Endothelial cell of umbilical vein (primary cell): ENCODE data around the gene TOMM20. TPM values are rescaled to one million over a fixed set of nuclear protein-coding genes. Genes with fewer than 3 reads are reported as not detected.

Experiments
- BruUV-seq: library from RNA; stranded (reverse); fragments of 400-500 nt; replicated peaks from 2 replicates; lab custom pipeline; 2021; lab: Mats Ljungman, UMichigan
- CTCF ChIA-PET: fragments of 300-600, 350-600 bp; sonication (Branson Sonifier 250); formaldehyde crosslinking; loops from one replicate; lab custom pipeline; 2021; ENCODE audit warnings: antibody characterized with exemption, inconsistent platforms; lab: Charles Lee
- POLR2A ChIA-PET: fragments of 300-600, 350-600 bp; sonication (Branson Sonifier 250); formaldehyde crosslinking; loops from one replicate; lab custom pipeline; 2021; ENCODE audit warnings: antibody characterized with exemption, inconsistent platforms; lab: Charles Lee
- DNase-seq: peaks from one replicate; pipeline ENCODE4 v3.0.0-alpha.2; 2011; ENCODE audit warnings: low read depth, low spot score
- FAIRE-seq: peaks from 2 replicates; lab custom pipeline; 2011; peaks lifted over from hg19 to GRCh38; lab: Jason Lieb, UNC
- H2AFZ ChIP-seq: 2 replicates; pipeline ENCODE4 v1.6.0; 2012; ENCODE audit warnings: low read depth, low read length, control low read depth, inconsistent platforms
- H3K27ac ChIP-seq: 2 replicates; pipeline ENCODE4 v1.5.1; 2011; ENCODE audit warnings: low read depth, mild to moderate bottlenecking, control low read depth, low read length, moderate library complexity; ENCODE audit not compliant: insufficient read depth
- H3K27me3 ChIP-seq, 2 experiments: 2 replicates each; pipeline versions ENCODE4 v1.6.0 to v1.6.1; 2011; ENCODE audit warnings: low read length in 2 of 2, mixed read lengths in 1 of 2; ENCODE audit not compliant: control insufficient read depth in 2 of 2, insufficient read depth in 2 of 2
- H3K36me3 ChIP-seq, 2 experiments: 2 replicates in 1 of 2; 3 replicates in 1 of 2; pipeline ENCODE4 v1.5.1; 2011; ENCODE audit warnings: low read length in 2 of 2, mild to moderate bottlenecking in 1 of 2, moderate library complexity in 1 of 2; ENCODE audit not compliant: control insufficient read depth in 2 of 2, insufficient read depth in 2 of 2; ENCODE audit errors: extremely low read depth in 1 of 2
- H3K4me1 ChIP-seq: 3 replicates; pipeline ENCODE4 v1.5.1; 2011; ENCODE audit warnings: mild to moderate bottlenecking, low read length; ENCODE audit not compliant: control insufficient read depth, insufficient read depth; ENCODE audit errors: extremely low read depth
- H3K4me2 ChIP-seq: 2 replicates; pipeline ENCODE4 v1.6.1; 2011; ENCODE audit warnings: low read length, control low read depth, mixed read lengths; ENCODE audit not compliant: insufficient read depth
- H3K4me3 ChIP-seq, 3 experiments: fragments of 200-600 bp in 1 of 3; sonication (generic), shearing (Covaris generic) in 1 of 3; replicated peaks in 1 of 3; 2 replicates each; pipeline ENCODE4 v1.5.1; 2011 to 2016; ENCODE audit warnings: control low read depth in 3 of 3, low read length in 3 of 3, mild to moderate bottlenecking in 2 of 3, inconsistent platforms in 1 of 3, low read depth in 1 of 3, moderate library complexity in 1 of 3; ENCODE audit not compliant: insufficient read depth in 1 of 3
- H3K79me2 ChIP-seq: 2 replicates; pipeline ENCODE4 v1.6.0; 2012; ENCODE audit warnings: low read length, inconsistent platforms; ENCODE audit not compliant: control insufficient read depth, insufficient read depth
- H3K9ac ChIP-seq: replicated peaks from 2 replicates; pipeline ENCODE3; 2011; ENCODE audit warnings: low read length, control low read depth; ENCODE audit not compliant: insufficient read depth; ENCODE audit errors: extremely low read depth
- H3K9me1 ChIP-seq: replicated peaks from 3 replicates; pipeline ENCODE4 v1.6.0; 2011; ENCODE audit warnings: mild to moderate bottlenecking, low read length; ENCODE audit not compliant: control insufficient read depth, insufficient read depth; ENCODE audit errors: extremely low read depth
- H3K9me3 ChIP-seq: replicated peaks from 2 replicates; pipeline ENCODE4 v1.5.1; 2012; ENCODE audit warnings: low read length, inconsistent platforms; ENCODE audit not compliant: control insufficient read depth, insufficient read depth
- H4K20me1 ChIP-seq: replicated peaks from 2 replicates; pipeline ENCODE3; 2011; ENCODE audit warnings: mild to moderate bottlenecking, low read length; ENCODE audit not compliant: control insufficient read depth, insufficient read depth; ENCODE audit errors: extremely low read depth
- EZH2 ChIP-seq: IDR thresholded peaks from 2 replicates; pipeline ENCODE4 v1.6.1; 2012; ENCODE audit warnings: borderline replicate concordance, low read depth, mild to moderate bottlenecking, moderate library complexity, low read length, inconsistent platforms; ENCODE audit not compliant: severe bottlenecking
- FOS ChIP-seq: IDR thresholded peaks from 2 replicates; pipeline ENCODE4 v1.6.1; 2011; ENCODE audit warnings: mild to moderate bottlenecking, low read length, moderate library complexity, borderline replicate concordance; ENCODE audit not compliant: insufficient read depth
- GATA2 ChIP-seq: IDR thresholded peaks from 2 replicates; pipeline ENCODE4 v1.7.0; 2011; ENCODE audit warnings: low read depth, mild to moderate bottlenecking, moderate library complexity, mixed read lengths, low read length; ENCODE audit not compliant: insufficient read length, insufficient read depth
- JUN ChIP-seq: IDR thresholded peaks from 2 replicates; pipeline ENCODE4 v1.6.1; 2011; ENCODE audit warnings: borderline replicate concordance, low read depth; ENCODE audit not compliant: insufficient read length, insufficient read depth
- MYC ChIP-seq: IDR thresholded peaks from one replicate; pipeline ENCODE4 v1.6.1; 2011; ENCODE audit warnings: mild to moderate bottlenecking, low read depth, low read length
- POLR2A ChIP-seq: IDR thresholded peaks from 2 replicates; pipeline ENCODE4 v1.6.1; 2012; ENCODE audit warnings: low read depth, mild to moderate bottlenecking, control low read depth, low read length
- POLR2AphosphoS5 ChIP-seq: IDR thresholded peaks from 2 replicates; pipeline ENCODE4 v1.6.1; 2012; ENCODE audit warnings: low read depth, mild to moderate bottlenecking, control low read depth, low read length, moderate library complexity; ENCODE audit not compliant: insufficient read depth
- dilution Hi-C: fragments of 300-500 bp; cut with MboI; formaldehyde crosslinking; loops from one replicate; pipeline ENCODE4 v1.15.0; 2019; ENCODE audit warnings: low sequenced_read_pairs; ENCODE audit not compliant: extremely low pct_ligation_motif_present
- intact Hi-C: fragments of 100-400 bp; cut with micrococcal nuclease; formaldehyde crosslinking; loops from one replicate; pipeline ENCODE4 v1.10.0; 2022
- polyA plus RNA-seq, 4 experiments: library from polyadenylated mRNA; depleted of rRNA in 3 of 4; stranded (reverse) in 3 of 4; unstranded in 1 of 4; fragments of >200 nt; gene quantifications; 2 replicates each; pipeline versions ENCODE4 v1.2.1 to v1.2.3, GENCODE V29; 2011 to 2012; ENCODE audit warnings: missing spikeins in 1 of 4
- total RNA-seq: library from RNA; stranded (reverse); gene quantifications from 2 replicates; pipeline ENCODE4 v1.2.3, GENCODE V29; 2021
- TF ChIP-seq, protein P1 (sequence below), 2 donors: IDR thresholded peaks; 1 replicate in 1 of 2; 2 replicates in 1 of 2; pipeline ENCODE4 v1.5.1; 2011; ENCODE audit warnings: low read length in 2 of 2, mild to moderate bottlenecking in 2 of 2, moderate library complexity in 2 of 2, control low read depth in 1 of 2, inconsistent platforms in 1 of 2, low read depth in 1 of 2; ENCODE audit not compliant: insufficient read depth in 1 of 2; ENCODE audit errors: extremely low read depth in 1 of 2
- TF ChIP-seq, protein P2 (sequence below): IDR thresholded peaks from 2 replicates; pipeline ENCODE4 v1.6.1; 2011; ENCODE audit not compliant: insufficient read depth, insufficient read length

The TOMM20 gene
- total and polyA plus RNA-seq, 2 donors (not counting 3 experiments of a cell fraction or from before 2014, with no cell fraction given), result 42.5 to 98.4 TPM

DNA sequence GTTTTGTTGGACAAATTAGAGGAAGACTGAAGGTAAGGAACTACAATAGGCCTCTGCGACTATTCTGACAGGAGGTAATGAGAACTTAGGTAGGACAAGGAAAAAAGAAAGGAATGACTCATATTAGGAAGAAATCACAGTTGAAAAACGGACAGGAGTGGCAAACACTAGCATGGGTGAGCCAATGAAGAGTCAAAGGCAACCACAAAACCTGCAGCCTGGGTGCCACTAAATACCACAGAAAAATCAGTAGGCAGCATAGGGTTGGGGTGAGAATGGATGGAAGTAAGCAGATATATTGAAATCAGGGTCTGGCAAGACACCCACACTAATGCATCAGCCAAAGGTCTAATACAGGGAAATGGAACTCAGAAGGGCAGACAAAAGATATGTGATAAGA, 22.4 kb upstream of the TOMM20 start:
- DNase-seq (no peak), FAIRE-seq (no peak)
- Histone ChIP-seq H3K9ac (no peak overlapping the region), H3K9me1 (no peaks in the 10 kb centered on the region), H3K9me3 (no peaks in the 10 kb centered on the region), H3K79me2 (peaks cover 3% of the 10 kb centered on the region), H3K27ac (no peak overlapping the region), H3K4me1 (no peaks in the 10 kb centered on the region), H3K27me3 (no peaks in the 10 kb centered on the region), H4K20me1 (no peaks in the 10 kb centered on the region), H2AFZ (no peak overlapping the region), H3K4me3 (no peak overlapping the region), H3K36me3 (peaks cover 4 to 9% of the 10 kb centered on the region in 2 experiments), H3K4me2 (no peak overlapping the region)
- POLR2A ChIA-PET, result no interaction called here
- CTCF ChIA-PET, result no interaction called here
- dilution Hi-C loops (no loop called here), intact Hi-C loops (no loop called here)
- BruUV-seq, result no TSS peak
- TF ChIP-seq, protein P1, sequence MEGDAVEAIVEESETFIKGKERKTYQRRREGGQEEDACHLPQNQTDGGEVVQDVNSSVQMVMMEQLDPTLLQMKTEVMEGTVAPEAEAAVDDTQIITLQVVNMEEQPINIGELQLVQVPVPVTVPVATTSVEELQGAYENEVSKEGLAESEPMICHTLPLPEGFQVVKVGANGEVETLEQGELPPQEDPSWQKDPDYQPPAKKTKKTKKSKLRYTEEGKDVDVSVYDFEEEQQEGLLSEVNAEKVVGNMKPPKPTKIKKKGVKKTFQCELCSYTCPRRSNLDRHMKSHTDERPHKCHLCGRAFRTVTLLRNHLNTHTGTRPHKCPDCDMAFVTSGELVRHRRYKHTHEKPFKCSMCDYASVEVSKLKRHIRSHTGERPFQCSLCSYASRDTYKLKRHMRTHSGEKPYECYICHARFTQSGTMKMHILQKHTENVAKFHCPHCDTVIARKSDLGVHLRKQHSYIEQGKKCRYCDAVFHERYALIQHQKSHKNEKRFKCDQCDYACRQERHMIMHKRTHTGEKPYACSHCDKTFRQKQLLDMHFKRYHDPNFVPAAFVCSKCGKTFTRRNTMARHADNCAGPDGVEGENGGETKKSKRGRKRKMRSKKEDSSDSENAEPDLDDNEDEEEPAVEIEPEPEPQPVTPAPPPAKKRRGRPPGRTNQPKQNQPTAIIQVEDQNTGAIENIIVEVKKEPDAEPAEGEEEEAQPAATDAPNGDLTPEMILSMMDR (IDR thresholded peaks at IDR 0.05; ENCODE audit: extremely low read depth in 1 of 2, insufficient read depth in 1 of 2, low read depth in 1 of 2, low read length in 2 of 2), result no peak
- TF ChIP-seq POLR2AphosphoS5, result no peak
- TF ChIP-seq JUN, result no peak
- no peak for TF ChIP-seq POLR2A
- TF ChIP-seq EZH2, result no peak
- TF ChIP-seq MYC, result no peak
- TF ChIP-seq FOS, result no peak
- TF ChIP-seq, protein P2, sequence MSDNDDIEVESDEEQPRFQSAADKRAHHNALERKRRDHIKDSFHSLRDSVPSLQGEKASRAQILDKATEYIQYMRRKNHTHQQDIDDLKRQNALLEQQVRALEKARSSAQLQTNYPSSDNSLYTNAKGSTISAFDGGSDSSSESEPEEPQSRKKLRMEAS, result no peak
- TF ChIP-seq GATA2, result no peak
